Keratinocyte (primary cell): ENCODE data around the gene KRT7. TPM values are rescaled to one million over a fixed set of nuclear protein-coding genes. Genes with fewer than 3 reads are reported as not detected.

Experiments used
- DNase-seq: peaks from one replicate; pipeline ENCODE4 v3.0.0-alpha.2; 2011; ENCODE audit warnings: low read depth, missing footprints, low spot score
- FAIRE-seq: peaks from 2 replicates; lab custom pipeline; 2011; peaks lifted over from hg19 to GRCh38; lab: Jason Lieb, UNC
- H2AFZ ChIP-seq: 2 replicates; pipeline ENCODE4 v1.6.0; 2012; ENCODE audit warnings: low read length, control low read depth, inconsistent platforms; ENCODE audit not compliant: control insufficient read depth
- H3K27ac ChIP-seq: 2 replicates; pipeline ENCODE4 v1.5.1; 2011; ENCODE audit warnings: low read length; ENCODE audit not compliant: control insufficient read depth, insufficient read depth
- H3K27me3 ChIP-seq: 3 replicates; pipeline ENCODE4 v1.6.0; 2011; ENCODE audit warnings: low read length; ENCODE audit not compliant: control insufficient read depth, insufficient read depth; ENCODE audit errors: extremely low read depth
- H3K36me3 ChIP-seq, 2 experiments: 2 replicates in 1 of 2; 3 replicates in 1 of 2; pipeline ENCODE4 v1.5.1; 2011; ENCODE audit warnings: low read length in 2 of 2, mild to moderate bottlenecking in 1 of 2; ENCODE audit not compliant: control insufficient read depth in 2 of 2, insufficient read depth in 2 of 2; ENCODE audit errors: extremely low read depth in 1 of 2
- H3K4me1 ChIP-seq: 3 replicates; pipeline ENCODE4 v1.5.1; 2011; ENCODE audit warnings: low read length; ENCODE audit not compliant: control insufficient read depth, insufficient read depth; ENCODE audit errors: extremely low read depth
- H3K4me2 ChIP-seq: 3 replicates; pipeline ENCODE4 v1.6.0; 2011; ENCODE audit warnings: low read depth, low read length; ENCODE audit not compliant: control insufficient read depth, insufficient read depth; ENCODE audit errors: extremely low read depth
- H3K4me3 ChIP-seq, 3 experiments: fragments of 200-600 bp in 1 of 3; sonication (generic) in 1 of 3; 2 replicates in 2 of 3; 3 replicates in 1 of 3; pipeline ENCODE4 v1.5.1; 2011 to 2016; ENCODE audit warnings: low read length in 3 of 3, mild to moderate bottlenecking in 3 of 3, control low read depth in 2 of 3, inconsistent platforms in 1 of 3, low read depth in 1 of 3, mixed read lengths in 1 of 3, mixed run types in 1 of 3, moderate library complexity in 1 of 3; ENCODE audit not compliant: control insufficient read depth in 2 of 3, insufficient read depth in 2 of 3; ENCODE audit errors: extremely low read depth in 1 of 3
- H3K79me2 ChIP-seq: 2 replicates; pipeline ENCODE4 v1.6.0; 2012; ENCODE audit warnings: low read length; ENCODE audit not compliant: control insufficient read depth, insufficient read depth
- H3K9ac ChIP-seq: 3 replicates; pipeline ENCODE4 v1.6.0; 2011; ENCODE audit warnings: low read length; ENCODE audit not compliant: control insufficient read depth, insufficient read depth; ENCODE audit errors: extremely low read depth
- H3K9me1 ChIP-seq: 3 replicates; pipeline ENCODE4 v1.6.0; 2011; ENCODE audit warnings: low read length; ENCODE audit not compliant: control insufficient read depth, insufficient read depth; ENCODE audit errors: extremely low read depth
- H3K9me3 ChIP-seq: 2 replicates; pipeline ENCODE4 v1.5.1; 2012; ENCODE audit warnings: low read depth, low read length; ENCODE audit not compliant: control insufficient read depth
- H4K20me1 ChIP-seq: 3 replicates; pipeline ENCODE4 v1.6.0; 2011; ENCODE audit warnings: low read length; ENCODE audit not compliant: control insufficient read depth, insufficient read depth; ENCODE audit errors: extremely low read depth
- EZH2 ChIP-seq: IDR thresholded peaks from one replicate; pipeline ENCODE4 v1.6.1; 2012; ENCODE audit warnings: inconsistent platforms, mild to moderate bottlenecking, low read length, moderate library complexity
- dilution Hi-C: fragments of 300-500 bp; cut with MboI; formaldehyde crosslinking; loops from one replicate; pipeline ENCODE4 v1.7.0; 2020; ENCODE audit warnings: low sequenced_read_pairs; ENCODE audit not compliant: extremely low pct_ligation_motif_present
- polyA plus RNA-seq, 5 experiments: library from polyadenylated mRNA; depleted of rRNA in 3 of 5; stranded (reverse) in 3 of 5; stranded (forward) in 1 of 5; unstranded in 1 of 5; fragments of >200 nt; gene quantifications; 1 replicate in 1 of 5; 2 replicates in 3 of 5; 3 replicates in 1 of 5; pipeline versions ENCODE4 v1.2.1 to v1.2.3, GENCODE V29; 2011 to 2012; ENCODE audit warnings: missing spikeins in 2 of 5, low read depth in 1 of 5, low replicate concordance in 1 of 5
- TF ChIP-seq, protein P1 (sequence below), 3 experiments: IDR thresholded peaks in 1 of 3; conservative IDR thresholded peaks in 1 of 3; optimal IDR thresholded peaks in 1 of 3; 2 replicates in 2 of 3; 3 replicates in 1 of 3; pipeline versions ENCODE3 to v1.5.1; 2011; ENCODE audit warnings: low read length in 3 of 3, mild to moderate bottlenecking in 3 of 3, moderate library complexity in 2 of 3, control low read depth in 1 of 3, inconsistent platforms in 1 of 3; ENCODE audit not compliant: insufficient read depth in 2 of 3; ENCODE audit errors: extremely low read depth in 1 of 3

The KRT7 gene
- polyA plus RNA-seq, 1 donor (not counting 4 experiments of a cell fraction or from before 2014, with no cell fraction given) = 112 TPM

DNA sequence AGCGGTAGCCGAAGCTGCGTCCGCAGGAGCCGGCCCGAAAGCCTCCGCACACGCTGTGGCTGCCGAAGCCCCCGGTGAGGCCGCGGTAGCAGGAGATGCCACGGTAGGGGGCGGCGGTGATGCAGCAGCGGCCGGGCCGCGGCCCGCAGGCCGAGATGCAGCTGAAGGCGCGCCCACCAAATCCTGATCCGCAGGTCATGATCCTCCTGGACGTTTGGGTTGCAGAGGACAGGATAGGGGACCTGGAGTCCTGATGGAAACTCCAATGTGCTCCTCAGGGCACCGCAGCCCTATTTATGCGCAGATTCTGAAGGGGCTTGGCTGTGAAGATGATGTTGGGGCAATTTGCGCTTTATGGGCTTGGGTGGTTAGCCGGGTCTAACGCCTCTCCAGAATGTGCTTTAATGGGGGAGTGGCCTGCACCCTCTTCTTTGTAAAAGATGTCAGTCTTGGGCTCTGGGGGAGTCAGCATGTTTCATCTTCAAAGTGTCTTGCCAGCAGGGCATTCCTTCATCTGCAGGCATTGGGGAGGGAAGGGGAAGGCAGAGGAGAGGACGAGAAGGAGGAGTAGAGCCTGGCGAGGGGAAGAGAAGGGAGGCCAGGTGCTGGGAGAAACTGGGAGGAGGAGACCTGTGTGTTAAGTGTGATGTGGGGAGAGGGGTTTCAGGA is 58.4 kb downstream of the KRT7 start, which contains the start of gene KRT81:
TSS of gene KRT81 (minus strand) at position 268 of the 669 bp plus-strand sequence. CDS start at position 199, 69 bp downstream.
- no peak for DNase-seq
- no peaks in the 10 kb centered on the region for H3K79me2 ChIP-seq
- H3K9ac ChIP-seq = no peak within 1 kb of the TSS
- no peaks in the 10 kb centered on the region for H3K4me1 ChIP-seq
- H3K4me2 ChIP-seq = no peak within 1 kb of the TSS
- no peak within 1 kb of the TSS for H2AFZ ChIP-seq
- H4K20me1 ChIP-seq = no peaks in the 10 kb centered on the region
- no peak for FAIRE-seq
- H3K36me3 ChIP-seq = no peaks in the 10 kb centered on the region
- H3K27me3 ChIP-seq = peaks cover 2% of the 10 kb centered on the region
- H3K27ac ChIP-seq = no peak within 1 kb of the TSS
- no peaks in the 10 kb centered on the region for H3K9me3 ChIP-seq
- TF ChIP-seq, protein P1, sequence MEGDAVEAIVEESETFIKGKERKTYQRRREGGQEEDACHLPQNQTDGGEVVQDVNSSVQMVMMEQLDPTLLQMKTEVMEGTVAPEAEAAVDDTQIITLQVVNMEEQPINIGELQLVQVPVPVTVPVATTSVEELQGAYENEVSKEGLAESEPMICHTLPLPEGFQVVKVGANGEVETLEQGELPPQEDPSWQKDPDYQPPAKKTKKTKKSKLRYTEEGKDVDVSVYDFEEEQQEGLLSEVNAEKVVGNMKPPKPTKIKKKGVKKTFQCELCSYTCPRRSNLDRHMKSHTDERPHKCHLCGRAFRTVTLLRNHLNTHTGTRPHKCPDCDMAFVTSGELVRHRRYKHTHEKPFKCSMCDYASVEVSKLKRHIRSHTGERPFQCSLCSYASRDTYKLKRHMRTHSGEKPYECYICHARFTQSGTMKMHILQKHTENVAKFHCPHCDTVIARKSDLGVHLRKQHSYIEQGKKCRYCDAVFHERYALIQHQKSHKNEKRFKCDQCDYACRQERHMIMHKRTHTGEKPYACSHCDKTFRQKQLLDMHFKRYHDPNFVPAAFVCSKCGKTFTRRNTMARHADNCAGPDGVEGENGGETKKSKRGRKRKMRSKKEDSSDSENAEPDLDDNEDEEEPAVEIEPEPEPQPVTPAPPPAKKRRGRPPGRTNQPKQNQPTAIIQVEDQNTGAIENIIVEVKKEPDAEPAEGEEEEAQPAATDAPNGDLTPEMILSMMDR (optimal IDR thresholded peaks at IDR 0.05 in 1 of 3, IDR thresholded peaks at IDR 0.05 in 1 of 3, conservative IDR thresholded peaks at IDR 0.05 in 1 of 3; ENCODE audit: extremely low read depth in 1 of 3, insufficient read depth in 2 of 3, low read length in 3 of 3) = no peak
- no peak for TF ChIP-seq EZH2
- no peaks in the 10 kb centered on the region for H3K9me1 ChIP-seq
- H3K4me3 ChIP-seq = no peak within 1 kb of the TSS
- dilution Hi-C loops = no loop called here

DNA sequence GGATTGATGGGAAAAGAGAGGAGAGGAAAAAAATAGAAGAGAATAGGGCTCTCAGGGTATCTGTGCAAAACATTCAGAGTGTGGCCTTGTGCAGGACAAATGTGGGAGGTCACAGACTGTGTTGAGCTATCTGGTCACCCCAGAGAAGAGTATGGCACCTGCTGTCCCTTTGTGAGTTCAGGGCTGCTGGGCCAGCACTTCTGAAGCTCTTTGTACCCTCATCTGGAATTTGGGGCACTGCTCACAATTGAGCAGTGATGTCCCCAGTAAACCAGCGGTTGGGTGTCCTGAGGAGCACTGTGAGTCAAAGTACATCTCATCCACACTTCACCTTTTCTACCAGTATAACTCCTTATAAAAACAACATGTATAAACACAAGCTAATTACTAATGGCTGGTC is 60.9 kb downstream of the KRT7 start:
- no peak overlapping the region for H3K9ac ChIP-seq
- no peak overlapping the region for H3K4me3 ChIP-seq
- H3K27ac ChIP-seq = no peak overlapping the region
- H3K4me1 ChIP-seq = no peaks in the 10 kb centered on the region
- no peaks in the 10 kb centered on the region for H4K20me1 ChIP-seq
- no peak for DNase-seq
- dilution Hi-C loops = no loop called here
- FAIRE-seq = no peak
- no peaks in the 10 kb centered on the region for H3K9me1 ChIP-seq
- H3K27me3 ChIP-seq = peaks cover 6% of the 10 kb centered on the region
- H3K9me3 ChIP-seq = no peaks in the 10 kb centered on the region
- TF ChIP-seq, protein P1 (optimal IDR thresholded peaks at IDR 0.05 in 1 of 3, IDR thresholded peaks at IDR 0.05 in 1 of 3, conservative IDR thresholded peaks at IDR 0.05 in 1 of 3; ENCODE audit: extremely low read depth in 1 of 3, insufficient read depth in 2 of 3, low read length in 3 of 3) = no peak
- no peak for TF ChIP-seq EZH2
- H3K79me2 ChIP-seq = no peaks in the 10 kb centered on the region
- no peak overlapping the region for H3K4me2 ChIP-seq
- H2AFZ ChIP-seq = no peak overlapping the region
- no peaks in the 10 kb centered on the region for H3K36me3 ChIP-seq
